ENCODE measurements around the gene STK33. TPM values are rescaled to one million over a fixed set of nuclear protein-coding genes. Genes with fewer than 3 reads are reported as not detected.

The STK33 gene
- total RNA-seq, 2 experiments from 2014 or later: 0.55 to 1.4 TPM

- no peak for ATAC-seq
- H3K36me3 Mint-ChIP-seq (ENCODE audit: low read depth): no peaks in the 10 kb centered on the region
- POLR2A ChIA-PET: no interaction called here
- CTCF ChIA-PET: no interaction called here
- intact Hi-C loops (cut with DNase I, micrococcal nuclease): no loop called here
- no peaks in the 10 kb centered on the region for H3K9me3 Mint-ChIP-seq (ENCODE audit: low read depth)
- no peaks in the 10 kb centered on the region for H3K27me3 Mint-ChIP-seq
- no peaks in the 10 kb centered on the region for H3K4me1 Mint-ChIP-seq
- no peak overlapping the region for H3K4me3 Mint-ChIP-seq
- no peak overlapping the region for H3K27ac Mint-ChIP-seq
- DNase-seq: no peak
Observed at GRCh38 chr11:8392166-8392565, 201.9 kb downstream of the STK33 start.

- no peak for DNase-seq
- no peaks in the 10 kb centered on the region for H3K27me3 Mint-ChIP-seq
- intact Hi-C loops (cut with DNase I, micrococcal nuclease): no loop called here
- no peaks in the 10 kb centered on the region for H3K36me3 Mint-ChIP-seq (ENCODE audit: low read depth)
- no peak overlapping the region for H3K4me3 Mint-ChIP-seq
- no peaks in the 10 kb centered on the region for H3K4me1 Mint-ChIP-seq
- ChIA-PET POLR2A (interaction anchor here (0.7 kb wide), 1 partner anchor 18 kb away, joined by 3 read pairs; no protein-coding TSS in a partner anchor), CTCF (no interaction called here)
- H3K27ac Mint-ChIP-seq: no peak overlapping the region
- H3K9me3 Mint-ChIP-seq (ENCODE audit: low read depth): no peaks in the 10 kb centered on the region
- ATAC-seq: no peak
Observed at GRCh38 chr11:8390851-8391612, 203.0 kb downstream of the STK33 start.

- H3K9me3 Mint-ChIP-seq (ENCODE audit: low read depth): no peaks in the 10 kb centered on the region
- intact Hi-C loops (cut with DNase I, micrococcal nuclease): no loop called here
- no peaks in the 10 kb centered on the region for H3K4me1 Mint-ChIP-seq
- no peaks in the 10 kb centered on the region for H3K36me3 Mint-ChIP-seq (ENCODE audit: low read depth)
- POLR2A ChIA-PET: no interaction called here
- H3K27me3 Mint-ChIP-seq: no peaks in the 10 kb centered on the region
- H3K27ac Mint-ChIP-seq: no peak overlapping the region
- H3K4me3 Mint-ChIP-seq: no peak overlapping the region
- DNase-seq (no peak), ATAC-seq (no peak)
- CTCF ChIA-PET: no interaction called here
Observed at GRCh38 chr11:8389029-8389996, 204.7 kb downstream of the STK33 start.

- H3K27me3 Mint-ChIP-seq: no peaks in the 10 kb centered on the region
- ATAC-seq (no peak), DNase-seq (no peak)
- H3K4me3 Mint-ChIP-seq: no peak overlapping the region
- POLR2A ChIA-PET: no interaction called here
- no peaks in the 10 kb centered on the region for H3K9me3 Mint-ChIP-seq (ENCODE audit: low read depth)
- CTCF ChIA-PET: interaction anchor here (0.7 kb wide), 1 partner anchor 354 kb away, joined by 3 read pairs; no protein-coding TSS in a partner anchor
- H3K27ac Mint-ChIP-seq: no peak overlapping the region
- intact Hi-C loops (cut with DNase I, micrococcal nuclease): no loop called here
- H3K4me1 Mint-ChIP-seq: no peaks in the 10 kb centered on the region
- no peaks in the 10 kb centered on the region for H3K36me3 Mint-ChIP-seq (ENCODE audit: low read depth)
Observed at GRCh38 chr11:8387693-8388092, 206.3 kb downstream of the STK33 start.

GRCh38 chr11:8387141-8387540, 206.9 kb downstream of the STK33 start:
- no peak for DNase-seq
- Mint-ChIP-seq H3K27ac (no peak overlapping the region), H3K4me3 (no peak overlapping the region), H3K36me3 (ENCODE audit: low read depth) (no peaks in the 10 kb centered on the region), H3K4me1 (no peaks in the 10 kb centered on the region), H3K27me3 (no peaks in the 10 kb centered on the region), H3K9me3 (ENCODE audit: low read depth) (no peaks in the 10 kb centered on the region)
- intact Hi-C loops (cut with DNase I, micrococcal nuclease): no loop called here
- no peak for ATAC-seq
- ChIA-PET POLR2A (no interaction called here), CTCF (interaction anchor here (0.7 kb wide), 1 partner anchor 354 kb away, joined by 3 read pairs; no protein-coding TSS in a partner anchor)

- H3K4me3 Mint-ChIP-seq: no peak overlapping the region
- CTCF ChIA-PET: no interaction called here
- no peaks in the 10 kb centered on the region for H3K27me3 Mint-ChIP-seq
- no peaks in the 10 kb centered on the region for H3K4me1 Mint-ChIP-seq
- no peaks in the 10 kb centered on the region for H3K36me3 Mint-ChIP-seq (ENCODE audit: low read depth)
- intact Hi-C loops (cut with DNase I, micrococcal nuclease): no loop called here
- no peaks in the 10 kb centered on the region for H3K9me3 Mint-ChIP-seq (ENCODE audit: low read depth)
- DNase-seq: no peak
- POLR2A ChIA-PET: no interaction called here
- H3K27ac Mint-ChIP-seq: no peak overlapping the region
- no peak for ATAC-seq
Observed at GRCh38 chr11:8386134-8386864, 207.7 kb downstream of the STK33 start.

- Mint-ChIP-seq H3K4me3 (no peak overlapping the region), H3K4me1 (no peaks in the 10 kb centered on the region), H3K36me3 (ENCODE audit: low read depth) (no peaks in the 10 kb centered on the region), H3K27me3 (peaks cover 2% of the 10 kb centered on the region), H3K9me3 (ENCODE audit: low read depth) (no peaks in the 10 kb centered on the region), H3K27ac (no peak overlapping the region)
- intact Hi-C loops (cut with DNase I, micrococcal nuclease): no loop called here
- CTCF ChIA-PET: interaction anchor here (0.6 kb wide), 1 partner anchor 409 kb away, joined by 3 read pairs; no protein-coding TSS in a partner anchor
- ATAC-seq (no peak), DNase-seq (no peak)
- POLR2A ChIA-PET: no interaction called here
Observed at GRCh38 chr11:8384199-8384821, 209.7 kb downstream of the STK33 start.

GRCh38 chr11:8383627-8384026, 210.4 kb downstream of the STK33 start:
- H3K9me3 Mint-ChIP-seq (ENCODE audit: low read depth): no peaks in the 10 kb centered on the region
- no peak for ATAC-seq
- no peaks in the 10 kb centered on the region for H3K4me1 Mint-ChIP-seq
- no peak overlapping the region for H3K4me3 Mint-ChIP-seq
- peaks cover 2% of the 10 kb centered on the region for H3K27me3 Mint-ChIP-seq
- H3K36me3 Mint-ChIP-seq (ENCODE audit: low read depth): no peaks in the 10 kb centered on the region
- intact Hi-C loops (cut with DNase I, micrococcal nuclease): no loop called here
- DNase-seq: no peak
- ChIA-PET CTCF (interaction anchor here (0.6 kb wide), 1 partner anchor 1479 kb away, joined by 3 read pairs; no protein-coding TSS in a partner anchor), POLR2A (no interaction called here)
- no peak overlapping the region for H3K27ac Mint-ChIP-seq

GRCh38 chr11:8383227-8383626, 210.8 kb downstream of the STK33 start:
- intact Hi-C loops (cut with DNase I, micrococcal nuclease): no loop called here
- H3K27ac Mint-ChIP-seq: no peak overlapping the region
- ChIA-PET POLR2A (no interaction called here), CTCF (interaction anchor here (0.6 kb wide), 1 partner anchor 1480 kb away, joined by 3 read pairs; no protein-coding TSS in a partner anchor)
- no peaks in the 10 kb centered on the region for H3K36me3 Mint-ChIP-seq (ENCODE audit: low read depth)
- peaks cover 2% of the 10 kb centered on the region for H3K27me3 Mint-ChIP-seq
- no peak overlapping the region for H3K4me3 Mint-ChIP-seq
- DNase-seq (no peak), ATAC-seq (no peak)
- H3K9me3 Mint-ChIP-seq (ENCODE audit: low read depth): no peaks in the 10 kb centered on the region
- H3K4me1 Mint-ChIP-seq: no peaks in the 10 kb centered on the region

GRCh38 chr11:8382436-8383053, 211.5 kb downstream of the STK33 start:
- no peak overlapping the region for H3K27ac Mint-ChIP-seq
- DNase-seq (no peak), ATAC-seq (no peak)
- CTCF ChIA-PET: no interaction called here
- H3K27me3 Mint-ChIP-seq: peaks cover 4% of the 10 kb centered on the region
- no peaks in the 10 kb centered on the region for H3K9me3 Mint-ChIP-seq (ENCODE audit: low read depth)
- intact Hi-C loops (cut with DNase I, micrococcal nuclease): no loop called here
- POLR2A ChIA-PET: no interaction called here
- no peak overlapping the region for H3K4me3 Mint-ChIP-seq
- no peaks in the 10 kb centered on the region for H3K36me3 Mint-ChIP-seq (ENCODE audit: low read depth)
- no peaks in the 10 kb centered on the region for H3K4me1 Mint-ChIP-seq
